NCI-H2227 (cell line): ENCODE data around the gene RFC3.
A peak's percentile ranks its signal among the peaks of the same experiment; 100 is the strongest.
"Not testable (repeated sequence)": the region's sequence is repeated elsewhere in the genome, so short reads cannot be mapped to it uniquely, and the experiment has no call there.

Source experiments
- DNase-seq: peaks from one replicate; lab custom pipeline; 2025; ENCODE audit not compliant: unreplicated experiment; lab: John Stamatoyannopoulos, UW

RFC3 gene

GRCh38 chr13:33817901-33818706, at the start of gene RFC3:
RFC3 (plus strand) TSS chr13:33818149; CDS start chr13:33818179, 30 bp downstream.
- peak; percentile 96 for DNase-seq

GRCh38 chr13:33771296-33771695, 46.7 kb upstream of the RFC3 start:
- DNase-seq: no peak

DNA sequence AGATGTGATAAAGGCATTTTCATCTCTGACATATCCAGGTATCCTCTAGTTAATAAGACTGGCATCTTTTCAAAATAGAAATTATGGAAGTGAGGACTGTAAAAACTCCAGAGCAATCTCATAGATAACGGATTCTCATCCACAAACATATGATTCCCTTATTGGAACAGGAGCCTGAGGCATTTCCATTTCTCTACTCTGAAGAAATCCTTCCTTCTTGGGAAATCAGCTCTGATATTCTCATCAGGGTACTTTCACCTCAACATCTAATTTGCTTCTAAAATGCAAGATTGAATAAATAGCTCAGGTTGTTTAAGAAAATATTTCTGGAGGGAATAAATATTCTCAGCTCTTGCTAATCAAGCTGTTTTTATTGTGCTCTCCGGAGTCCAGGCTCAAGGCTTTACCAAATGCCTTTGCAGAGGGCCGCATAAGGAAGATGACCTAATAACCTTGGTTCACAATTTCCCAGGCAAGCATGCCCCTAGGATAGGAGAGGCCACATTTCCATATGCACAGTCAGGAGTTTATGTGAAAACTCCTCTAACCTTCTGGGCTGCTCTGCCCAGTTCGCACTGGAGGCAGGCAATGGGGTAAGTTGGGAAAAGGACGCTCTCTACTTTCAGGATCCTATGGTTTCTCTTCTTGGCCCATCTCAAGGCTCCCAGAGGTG, 44.0 kb upstream of the RFC3 start:
- DNase-seq: no peak

- DNase-seq: no peak
These were observed 42.4 kb upstream of the RFC3 start for GRCh38 chr13:33775339-33776108.

GRCh38 chr13:33776239-33776881, 41.6 kb upstream of the RFC3 start:
- no peak for DNase-seq

DNA sequence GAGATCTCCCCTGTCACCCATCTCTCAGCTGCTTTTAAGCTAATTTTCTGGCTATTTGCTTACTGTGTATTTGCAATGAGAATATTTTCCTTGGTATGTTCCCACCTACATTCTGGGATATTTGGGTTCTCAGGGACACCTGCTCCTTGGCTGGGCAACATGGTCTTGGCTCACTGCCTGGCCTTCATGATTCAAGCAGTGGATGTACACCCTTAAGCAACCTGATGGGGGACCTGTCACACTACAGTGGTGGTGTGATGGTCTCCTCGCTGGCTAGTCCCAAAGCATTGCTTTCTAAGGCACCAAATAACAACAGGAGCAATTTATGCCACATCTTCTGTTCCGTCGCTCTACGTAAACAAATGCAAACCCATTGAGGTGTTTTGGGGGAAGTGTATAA, 35.3 kb upstream of the RFC3 start:
- DNase-seq: no peak

DNA sequence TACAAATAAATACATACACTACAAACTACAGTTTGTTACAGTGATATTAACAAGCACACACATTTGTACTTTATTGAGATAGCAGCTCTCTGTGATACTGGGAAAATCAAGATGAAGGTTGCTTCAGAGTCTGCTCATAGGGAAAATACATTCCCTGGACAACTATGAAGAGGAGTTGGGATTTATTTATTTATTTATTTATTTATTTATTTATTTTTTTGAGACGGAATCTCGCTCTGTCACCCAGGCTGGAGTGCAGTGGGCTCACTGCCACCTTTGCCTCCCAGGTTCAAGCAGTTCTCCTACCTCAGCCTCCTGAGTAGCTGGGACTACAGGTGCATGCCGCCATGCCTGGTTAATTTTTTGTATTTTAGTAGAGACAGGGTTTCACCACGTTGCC, 34.7 kb upstream of the RFC3 start:
- DNase-seq: not testable (repeated sequence)

DNA sequence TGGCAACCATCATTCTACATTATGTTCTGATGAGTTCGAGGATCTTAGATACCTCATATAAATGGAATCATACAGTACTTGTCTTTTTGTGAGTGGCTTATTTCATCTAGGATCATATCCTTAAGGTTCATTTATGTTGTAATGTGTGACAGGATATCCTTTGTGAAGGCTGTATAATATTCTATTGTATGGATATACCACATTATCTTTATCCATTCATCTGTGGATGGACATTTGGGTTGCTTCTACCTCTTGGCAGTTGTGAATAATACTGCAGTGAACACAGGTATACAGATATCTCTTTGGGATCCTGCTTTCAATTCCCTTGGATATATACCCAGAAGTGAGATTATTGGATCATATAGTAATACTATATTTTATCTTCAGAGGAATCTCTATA, 33.2 kb upstream of the RFC3 start:
- DNase-seq: no peak

- DNase-seq: peak; percentile 71
These were observed 32.6 kb upstream of the RFC3 start for GRCh38 chr13:33785384-33785783.

GRCh38 chr13:33787051-33787591, 30.8 kb upstream of the RFC3 start:
- DNase-seq: no peak

DNA sequence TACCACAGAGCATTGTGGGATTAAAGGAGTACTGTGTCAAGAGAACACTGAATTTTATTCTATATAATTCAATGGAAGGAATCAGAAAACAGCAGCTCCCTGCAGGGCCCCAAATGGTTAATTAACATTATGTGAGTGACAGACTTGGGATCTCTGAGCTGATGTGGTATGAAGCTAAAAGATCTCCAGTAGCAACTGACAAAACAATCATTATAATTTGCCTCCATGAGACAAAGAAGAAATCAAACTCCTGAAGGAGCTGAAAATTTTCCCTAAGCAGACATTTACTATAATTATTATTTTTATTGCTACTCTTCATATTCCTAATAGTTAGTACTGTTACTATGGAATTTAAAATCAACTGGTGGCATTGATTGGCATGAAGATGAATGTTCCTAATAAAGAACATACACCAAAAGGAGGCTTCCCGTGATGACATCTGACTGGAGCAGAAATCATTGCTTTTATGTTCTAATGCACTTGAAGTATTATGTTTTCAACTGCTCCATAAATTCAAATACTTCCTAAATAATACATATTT, 28.8 kb upstream of the RFC3 start:
- no peak for DNase-seq

DNA sequence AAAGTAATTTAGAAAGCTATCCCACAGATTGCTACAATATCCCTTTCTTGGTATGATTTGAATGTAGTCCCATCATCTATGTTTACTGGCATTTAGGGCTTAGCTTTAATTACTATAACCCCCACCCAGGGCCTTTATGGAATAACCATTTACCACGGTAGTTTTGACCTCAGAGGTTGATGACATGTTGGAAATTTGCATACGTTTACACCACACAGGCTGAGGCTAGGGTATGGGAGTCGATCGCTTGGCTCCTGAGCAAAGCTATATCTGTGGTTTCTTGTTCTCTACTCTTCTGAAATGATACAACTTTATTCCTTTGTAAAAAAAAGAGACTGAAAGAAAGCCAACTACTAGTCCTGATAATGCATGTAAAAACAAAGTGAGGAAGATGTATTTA, 28.2 kb upstream of the RFC3 start:
- no peak for DNase-seq

DNA sequence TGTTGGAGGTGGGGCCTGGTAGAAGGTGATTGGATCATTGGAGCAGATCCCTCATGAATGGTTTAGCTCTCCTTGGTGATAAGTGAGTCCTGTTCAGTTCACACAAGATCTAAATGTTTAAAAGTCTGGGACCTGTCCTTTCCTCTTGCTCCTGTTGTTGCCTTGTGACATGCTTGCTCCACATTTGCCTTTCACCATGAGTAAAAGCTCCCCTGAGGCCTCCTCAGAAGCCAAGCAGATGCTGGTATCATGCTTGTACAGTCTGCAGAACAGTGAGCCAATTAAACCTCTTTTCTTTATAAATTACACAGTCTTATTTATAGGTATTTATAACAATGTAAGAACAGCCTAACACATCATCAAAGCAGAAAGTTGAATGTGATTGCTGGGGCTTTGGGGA, 24.2 kb upstream of the RFC3 start:
- no peak for DNase-seq

DNA sequence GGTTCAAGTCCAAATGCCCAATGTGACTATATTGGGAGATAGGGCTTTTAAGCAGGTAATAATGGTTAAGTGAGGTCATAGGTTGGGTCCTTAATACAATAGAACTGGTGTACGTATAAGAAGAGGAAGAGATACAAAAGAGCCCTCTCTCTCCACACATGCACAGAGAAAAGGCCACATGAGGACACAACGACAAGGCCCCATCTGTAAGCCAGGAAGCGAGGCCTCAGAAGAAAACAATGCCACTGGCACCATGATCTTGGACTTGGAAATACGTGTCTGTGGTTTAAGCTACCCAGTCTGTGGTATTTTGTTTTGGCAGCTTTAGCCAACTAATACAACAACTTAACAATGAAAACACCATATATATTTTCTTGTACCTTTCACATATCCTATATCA, 23.4 kb upstream of the RFC3 start:
- DNase-seq: peak; percentile 50

DNA sequence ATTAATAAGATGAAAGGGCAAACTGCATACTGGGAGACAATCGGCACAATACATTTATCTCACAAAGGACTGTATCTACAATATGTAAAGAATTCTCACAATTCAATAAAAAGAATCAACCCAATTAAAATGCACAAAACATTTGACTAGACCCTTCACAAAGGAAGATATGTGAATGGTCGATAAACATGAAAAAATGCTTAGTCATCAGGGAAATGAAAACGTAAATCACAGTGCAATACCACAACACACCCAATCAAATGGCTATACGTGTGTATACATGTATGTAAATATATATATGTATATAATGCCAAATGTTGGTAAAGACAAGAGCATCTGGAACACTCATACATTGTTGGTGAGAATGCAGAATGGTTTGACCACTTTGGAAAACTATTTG, 21.9 kb upstream of the RFC3 start:
- no peak for DNase-seq

DNA sequence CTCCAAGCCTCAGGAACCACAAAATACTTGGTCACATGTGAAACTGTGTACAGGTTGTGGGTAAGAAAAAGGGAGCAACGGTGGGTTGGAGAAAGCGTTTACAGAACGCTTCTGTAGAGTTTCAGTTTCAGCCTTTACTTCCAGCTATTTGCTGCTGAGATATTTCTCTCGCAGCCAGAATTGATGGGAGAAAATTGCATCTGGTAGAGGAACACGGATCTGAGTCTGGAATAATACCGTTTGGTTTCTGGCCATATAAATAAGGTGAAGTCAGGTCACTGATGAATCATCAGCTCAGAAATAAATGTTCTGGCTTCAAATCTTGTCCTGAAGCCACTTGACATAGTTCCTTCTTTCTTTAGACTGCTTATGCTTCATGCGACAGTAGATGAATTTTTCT, 20.3 kb upstream of the RFC3 start:
- no peak for DNase-seq

- DNase-seq: no peak
These were observed 19.9 kb upstream of the RFC3 start for GRCh38 chr13:33798023-33798422.

DNA sequence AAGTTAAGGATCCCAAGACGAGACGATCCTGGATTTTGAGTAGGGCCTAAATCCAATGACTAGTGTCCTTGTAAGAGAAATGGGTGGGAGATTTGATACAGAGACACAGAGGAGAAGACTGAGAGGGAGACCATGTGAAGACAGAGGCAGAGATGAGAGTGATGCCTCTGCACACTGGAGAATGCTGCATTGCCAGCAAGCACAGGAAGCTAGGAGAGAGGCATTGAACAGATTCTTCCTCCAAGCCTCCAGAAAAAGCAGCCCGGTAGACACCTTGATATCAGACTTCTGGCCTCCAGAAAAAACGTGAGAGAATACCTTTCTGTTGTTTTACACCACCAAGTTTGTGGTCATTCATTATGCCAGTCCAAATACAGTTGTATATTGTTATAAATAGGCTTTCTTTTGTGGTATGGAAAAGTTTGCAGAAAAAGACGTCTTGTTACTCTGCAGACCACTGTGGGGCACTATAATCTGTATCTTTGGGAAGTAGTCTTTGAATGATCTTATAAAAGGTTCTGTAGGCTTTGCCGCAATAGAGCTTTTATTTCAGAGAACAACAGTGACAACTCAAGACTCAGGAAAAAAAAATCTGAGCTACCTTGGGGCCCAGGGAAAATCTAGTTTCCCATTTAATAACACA, 17.9 kb upstream of the RFC3 start:
- peak; percentile 7 for DNase-seq

- DNase-seq: no peak
These were observed 17.2 kb upstream of the RFC3 start for GRCh38 chr13:33800646-33801186.
